ENCODE measurements around the gene UFD1.

Gene UFD1

GRCh38 chr22:19478901-19479354 is at the start of gene UFD1:
TSS of gene UFD1 (minus strand) at chr22:19479193. CDS start at chr22:19479085, 108 bp downstream.
- no peak for FAIRE-seq

GRCh38 chr22:19527861-19528417 is 48.9 kb upstream of the UFD1 start:
- FAIRE-seq, result no peak

- no peak for FAIRE-seq
These were observed 48.3 kb upstream of the UFD1 start for GRCh38 chr22:19527321-19527721.

- no peak for FAIRE-seq
These were observed 47.7 kb upstream of the UFD1 start for GRCh38 chr22:19526702-19527111.

GRCh38 chr22:19526076-19526701 is 47.2 kb upstream of the UFD1 start:
- no peak for FAIRE-seq

- FAIRE-seq, result no peak
These were observed 46.7 kb upstream of the UFD1 start for GRCh38 chr22:19525666-19526065.

GRCh38 chr22:19525116-19525660 is 46.2 kb upstream of the UFD1 start:
- no peak for FAIRE-seq

- FAIRE-seq, result no peak
These were observed 45.5 kb upstream of the UFD1 start, which contains the start of gene CLDN5 for GRCh38 chr22:19524170-19525115. TSS of gene CLDN5 (minus strand) at chr22:19524410. CDS start at chr22:19524255, 155 bp downstream.

GRCh38 chr22:19523240-19524169 is 44.5 kb upstream of the UFD1 start:
- no peak for FAIRE-seq

GRCh38 chr22:19522881-19523239 is 43.9 kb upstream of the UFD1 start:
- FAIRE-seq, result no peak

GRCh38 chr22:19522190-19522880 is 43.3 kb upstream of the UFD1 start:
- FAIRE-seq, result no peak

- FAIRE-seq, result no peak
These were observed 41.7 kb upstream of the UFD1 start for GRCh38 chr22:19520566-19521305.

- no peak for FAIRE-seq
These were observed 41.0 kb upstream of the UFD1 start for GRCh38 chr22:19520007-19520406.

GRCh38 chr22:19519041-19519926 is 40.3 kb upstream of the UFD1 start:
- FAIRE-seq, result no peak

- FAIRE-seq, result no peak
These were observed 39.6 kb upstream of the UFD1 start for GRCh38 chr22:19518635-19519034.

GRCh38 chr22:19517919-19518611 is 39.1 kb upstream of the UFD1 start:
- FAIRE-seq, result no peak

GRCh38 chr22:19517171-19517500 is 38.1 kb upstream of the UFD1 start:
- FAIRE-seq, result no peak

GRCh38 chr22:19516378-19517170 is 37.6 kb upstream of the UFD1 start:
- FAIRE-seq, result no peak

Data from G401.6 (cell line).